Measurements from ENCODE around the gene CACNA1I.

The CACNA1I gene

DNA sequence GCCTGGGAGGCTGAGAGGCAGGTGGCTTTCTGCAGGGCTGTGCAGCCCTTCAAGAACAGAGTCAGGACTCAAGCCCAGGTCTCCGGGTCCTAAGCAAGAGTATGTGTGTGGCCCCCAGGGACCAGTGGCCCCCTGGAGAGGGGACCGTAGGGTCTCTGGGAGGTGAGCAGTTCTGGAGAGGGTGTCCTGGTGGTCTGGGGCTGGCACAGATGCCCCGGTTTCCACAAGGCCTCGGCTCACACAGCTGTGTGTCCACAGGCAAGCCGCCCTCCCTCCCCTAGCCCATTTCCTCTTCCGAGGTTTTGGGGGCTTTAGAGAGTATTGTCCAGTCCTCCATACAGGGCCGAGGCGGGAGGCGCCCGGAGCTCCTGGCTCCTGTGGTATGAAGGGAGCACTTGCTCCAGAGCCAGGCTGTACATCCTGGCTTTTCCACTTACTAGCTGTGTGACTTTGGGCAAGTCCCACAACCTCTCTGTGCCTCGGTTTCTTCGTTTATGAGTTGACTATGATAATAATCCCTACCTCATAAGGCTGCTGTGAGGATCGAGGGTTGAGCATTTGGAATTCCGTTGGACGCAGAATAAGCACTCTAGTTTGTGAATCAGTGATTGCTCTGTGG is 34.6 kb upstream of the CACNA1I start:
- DNase-seq (ENCODE audit: low spot score), result no peak

DNA sequence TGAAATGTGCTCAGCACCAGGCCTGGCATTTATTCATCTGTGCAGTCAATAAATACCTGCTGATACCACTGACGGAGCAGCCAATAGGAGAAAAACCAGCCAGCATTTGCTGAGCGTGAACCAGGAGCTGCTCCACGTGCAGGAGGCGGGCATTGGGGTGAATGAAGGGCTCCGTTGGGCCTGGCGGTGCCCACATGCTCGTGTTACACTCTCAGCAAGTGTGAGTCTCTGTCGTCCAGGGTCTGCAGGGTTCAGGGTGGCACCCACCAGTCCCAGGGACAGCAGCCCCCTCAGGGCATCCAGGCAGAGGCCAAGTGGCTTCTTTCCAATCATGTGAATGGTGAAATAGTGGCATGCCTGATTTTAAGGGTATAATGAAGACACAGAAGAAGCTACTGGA is 33.8 kb upstream of the CACNA1I start:
- DNase-seq (ENCODE audit: low spot score), result no peak

DNA sequence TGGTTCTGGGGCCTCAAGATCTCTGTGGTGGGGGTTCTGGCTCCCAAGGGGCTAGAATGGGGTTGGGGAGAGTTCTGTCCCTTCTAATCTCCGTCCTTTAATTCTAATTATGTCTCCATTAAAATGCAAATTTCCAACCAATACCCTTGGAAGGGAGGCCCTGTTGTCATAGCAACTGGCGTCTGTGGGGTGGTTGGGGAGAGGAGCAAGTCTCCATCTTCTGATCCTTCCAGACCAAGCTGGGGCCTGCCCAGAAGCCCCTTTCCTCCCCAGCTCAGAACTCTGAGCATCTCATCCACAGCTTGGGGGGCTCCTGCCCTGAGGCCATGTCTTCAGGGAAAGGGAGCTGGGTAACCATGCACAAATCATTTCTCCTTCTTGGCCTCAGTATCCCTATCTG is 32.6 kb upstream of the CACNA1I start:
- DNase-seq (ENCODE audit: low spot score), result no peak

DNA sequence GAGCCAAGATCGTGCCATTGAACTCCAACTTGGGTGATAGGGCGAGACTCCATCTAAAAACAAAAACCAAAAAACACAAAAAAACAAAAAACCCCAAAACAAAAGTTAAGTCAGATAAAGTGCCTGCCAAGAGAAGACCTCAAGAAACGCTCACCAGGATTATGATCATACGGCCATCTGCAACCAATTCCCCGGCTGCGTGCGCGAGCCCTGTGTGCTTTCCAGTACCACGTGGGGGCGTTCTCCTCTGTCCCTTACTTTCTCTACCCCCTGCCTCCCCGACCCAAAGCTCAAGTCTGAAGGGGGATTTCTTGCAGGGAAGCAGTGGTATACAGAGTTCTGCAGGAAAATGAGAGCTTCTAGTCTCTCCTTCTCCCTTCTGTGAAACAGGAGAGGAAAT is 27.5 kb upstream of the CACNA1I start:
- peak; percentile 55 for DNase-seq (ENCODE audit: low spot score)

DNA sequence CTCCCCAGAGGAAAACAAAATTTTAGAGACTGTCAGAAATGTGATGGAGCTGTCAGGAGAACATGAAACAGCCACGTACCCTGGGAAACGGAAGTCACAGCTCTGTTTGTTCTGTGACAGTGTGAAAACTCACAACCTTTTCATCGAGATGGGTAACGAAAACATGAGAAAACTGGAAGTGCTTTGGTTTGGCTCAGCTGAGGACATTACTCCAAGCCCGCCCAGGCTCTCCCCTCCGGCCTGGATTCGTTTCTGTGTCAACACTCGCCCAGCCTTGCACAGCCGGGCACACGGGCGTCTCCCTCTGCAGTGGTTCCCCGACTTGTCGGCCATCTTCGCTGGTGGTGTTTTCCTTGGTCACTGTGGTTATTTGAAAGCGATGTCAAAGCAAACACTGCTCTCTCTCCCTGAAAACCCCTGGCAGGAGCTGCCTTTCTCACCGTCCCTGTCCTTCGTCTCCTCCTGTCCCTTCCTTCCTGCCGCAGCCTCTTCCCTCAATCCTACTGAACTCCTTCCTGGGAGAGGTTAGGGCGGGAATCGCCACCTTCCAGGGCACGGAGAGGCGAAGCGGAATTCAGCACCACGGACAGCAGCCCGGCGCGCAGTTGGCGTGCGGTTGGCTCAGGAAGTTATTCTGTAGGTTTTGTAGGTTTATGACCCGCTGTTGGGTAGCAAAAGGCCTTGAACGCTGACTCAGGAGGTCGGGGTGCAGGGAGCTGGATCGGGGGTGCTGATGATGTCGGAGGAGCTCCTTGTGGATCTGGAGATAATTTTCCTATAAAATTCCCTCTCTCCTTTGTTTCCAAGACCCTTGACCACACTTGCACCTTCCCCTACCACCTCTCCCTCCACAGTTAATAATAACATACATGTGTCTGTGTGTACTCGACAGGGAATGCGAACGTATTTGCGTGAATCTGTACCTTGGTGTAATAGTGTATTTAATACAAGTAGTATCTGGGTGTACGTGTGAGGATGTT is 24.9 kb upstream of the CACNA1I start:
- peak; percentile 67 for DNase-seq (ENCODE audit: low spot score)

DNA sequence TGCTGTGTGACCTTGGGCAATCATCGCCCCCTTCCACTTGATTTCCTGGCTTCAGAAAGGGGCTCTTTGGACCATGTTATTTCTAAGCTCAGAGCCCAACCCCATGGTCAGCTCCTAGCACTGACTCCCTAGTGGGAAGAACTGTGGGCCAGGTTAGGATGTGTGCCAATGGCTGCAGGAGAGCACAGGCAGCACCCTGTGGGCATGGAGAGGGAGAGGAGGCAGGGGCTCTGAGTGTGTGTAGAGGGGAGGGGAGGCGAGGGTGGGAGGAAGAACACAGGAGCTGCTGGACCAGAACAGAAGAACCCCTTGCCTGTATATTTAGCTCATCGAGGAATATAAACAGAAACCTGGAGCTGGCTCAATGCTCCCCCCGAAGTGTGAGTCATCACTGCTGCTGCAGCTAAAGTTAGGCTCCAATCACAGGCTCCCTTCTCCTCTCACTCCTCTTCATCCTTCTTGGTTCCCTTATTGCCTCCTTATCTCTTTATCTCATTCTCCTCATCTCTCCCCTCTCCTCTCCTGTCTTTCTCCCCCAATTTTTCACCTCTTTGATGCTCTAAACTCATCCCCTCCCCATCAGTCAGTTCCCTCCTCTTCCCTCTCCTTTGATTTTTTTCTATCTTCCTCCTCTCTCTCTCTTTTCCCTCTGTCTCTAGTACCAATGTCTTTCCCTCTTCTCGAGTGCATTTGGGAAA is 23.5 kb upstream of the CACNA1I start:
- DNase-seq (ENCODE audit: low spot score), result peak; percentile 52

DNA sequence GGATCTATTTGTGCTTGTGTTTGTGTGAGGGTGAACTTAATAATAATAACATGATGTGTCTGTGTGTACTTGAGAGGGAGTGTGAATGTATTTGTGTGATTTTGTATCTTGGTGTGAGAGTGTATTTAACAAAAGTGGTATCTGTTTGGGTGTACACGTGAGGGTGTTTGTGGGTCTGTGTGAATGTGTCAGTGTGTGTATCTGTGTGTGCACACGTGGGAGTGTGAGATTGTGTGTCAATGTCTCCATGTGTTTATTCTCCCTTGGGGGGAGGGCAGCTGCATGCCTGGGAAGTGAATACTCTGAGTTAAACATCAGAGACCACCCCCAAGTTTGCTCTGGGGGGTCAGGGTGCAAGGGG is 23.0 kb upstream of the CACNA1I start:
- DNase-seq (ENCODE audit: low spot score), result no peak

DNA sequence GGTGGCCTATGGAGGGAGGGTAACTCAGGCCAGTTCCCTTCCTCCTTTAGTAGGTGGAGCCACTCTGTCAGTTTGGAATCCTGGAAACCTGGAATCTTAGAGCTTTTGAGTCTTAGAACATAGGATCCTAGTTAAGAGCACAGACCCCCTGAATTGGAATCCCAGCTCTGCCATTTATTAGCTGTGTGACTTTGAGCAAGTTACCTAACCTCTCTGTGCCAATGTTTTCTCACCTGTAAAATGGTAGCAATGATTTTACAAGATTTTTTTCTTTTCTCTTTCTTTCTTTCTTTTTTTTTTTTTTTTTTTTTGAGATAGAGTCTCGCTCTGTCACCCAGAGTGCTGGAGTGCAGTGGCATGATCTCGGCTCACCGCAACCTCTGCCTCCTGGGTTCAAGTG is 17.1 kb upstream of the CACNA1I start:
- DNase-seq (ENCODE audit: low spot score), result no peak

DNA sequence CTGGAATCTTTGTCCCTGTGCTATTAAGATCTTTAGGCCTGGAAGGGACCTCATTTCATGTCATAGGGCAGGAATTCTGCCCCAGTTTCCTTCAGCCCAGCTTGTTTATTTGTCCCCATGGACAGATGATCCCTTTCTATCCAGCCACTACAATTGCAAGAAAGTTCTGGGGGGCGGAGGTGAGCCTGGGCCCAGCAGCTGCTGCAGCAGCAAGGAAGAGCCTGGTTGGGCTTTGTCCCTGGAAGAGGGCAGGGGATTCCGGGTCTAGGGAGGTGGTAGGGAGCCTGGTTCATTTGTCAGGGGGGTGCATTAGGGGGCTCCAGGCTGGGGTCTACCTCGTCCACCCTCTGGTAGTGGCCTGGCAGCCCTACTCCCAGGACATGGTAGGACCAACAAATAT is 16.4 kb upstream of the CACNA1I start:
- DNase-seq (ENCODE audit: low spot score), result no peak

DNA sequence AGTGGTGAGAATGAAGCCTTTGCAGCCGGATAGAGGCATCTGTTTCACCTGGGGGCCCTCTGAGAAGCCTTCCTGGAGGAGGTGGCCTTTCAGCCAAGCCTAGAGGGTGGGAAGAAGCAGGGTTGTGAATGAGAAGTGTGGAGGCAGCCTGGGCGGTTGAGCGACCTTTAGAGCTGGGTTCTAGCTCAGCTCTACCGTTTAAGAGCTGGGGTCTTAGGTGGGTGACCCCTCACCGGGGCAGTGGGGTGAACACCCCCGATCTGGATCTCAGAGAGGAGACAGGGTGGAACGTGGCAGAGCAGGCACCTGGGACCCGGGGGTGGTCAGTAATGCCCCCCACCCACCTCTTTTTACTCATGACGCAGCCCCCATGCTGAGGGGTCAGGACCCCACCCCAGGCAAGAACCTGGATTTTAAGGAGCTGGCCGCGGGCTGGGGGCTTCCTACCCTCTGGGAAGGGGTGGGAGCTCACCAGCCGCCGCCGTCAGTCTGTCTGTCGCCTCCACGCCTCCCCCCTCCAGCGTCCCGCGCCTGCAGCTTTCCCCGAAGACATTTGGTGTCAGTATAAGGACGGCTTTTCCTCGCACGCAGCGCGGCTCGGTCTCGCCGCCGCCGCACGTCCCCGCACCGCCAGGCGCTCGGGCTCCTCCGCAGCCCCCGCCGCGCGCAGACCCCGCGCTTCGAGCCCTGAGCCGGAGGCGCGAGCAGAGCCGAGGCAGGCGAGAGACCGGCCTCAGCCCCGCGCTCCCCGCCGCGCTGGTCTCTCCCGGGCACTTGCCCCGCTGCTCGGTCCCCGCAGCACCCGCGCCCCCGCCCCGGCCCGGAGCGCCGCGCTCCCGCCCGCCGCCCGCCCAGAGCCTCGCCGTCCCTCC is 13.3 kb upstream of the CACNA1I start:
- peak; percentile 43 for DNase-seq (ENCODE audit: low spot score)

DNA sequence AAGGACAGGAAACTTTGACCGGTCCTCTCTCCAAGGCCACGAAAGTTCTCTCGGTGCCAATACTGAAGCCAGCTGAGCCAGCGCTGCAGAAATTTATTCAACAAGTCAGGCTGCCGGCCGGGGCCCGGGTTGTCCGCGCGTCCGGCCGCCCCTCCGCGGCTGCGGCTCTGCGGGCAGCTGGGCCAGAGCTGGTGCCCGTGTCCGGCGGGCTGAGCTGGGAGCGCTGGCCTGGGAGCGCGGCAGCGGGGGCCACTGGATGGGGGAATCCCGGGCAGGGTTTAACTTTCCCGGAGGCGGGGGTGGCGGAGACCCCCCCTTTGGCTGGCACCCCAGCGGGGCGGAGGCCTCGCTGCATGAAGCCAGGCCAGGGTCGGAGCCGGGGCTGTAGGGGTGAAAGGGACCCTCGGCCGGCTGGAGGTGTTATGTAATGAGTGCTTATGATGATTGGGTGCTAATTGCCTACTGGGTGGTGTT is 12.3 kb upstream of the CACNA1I start:
- peak; percentile 43 for DNase-seq (ENCODE audit: low spot score)

DNA sequence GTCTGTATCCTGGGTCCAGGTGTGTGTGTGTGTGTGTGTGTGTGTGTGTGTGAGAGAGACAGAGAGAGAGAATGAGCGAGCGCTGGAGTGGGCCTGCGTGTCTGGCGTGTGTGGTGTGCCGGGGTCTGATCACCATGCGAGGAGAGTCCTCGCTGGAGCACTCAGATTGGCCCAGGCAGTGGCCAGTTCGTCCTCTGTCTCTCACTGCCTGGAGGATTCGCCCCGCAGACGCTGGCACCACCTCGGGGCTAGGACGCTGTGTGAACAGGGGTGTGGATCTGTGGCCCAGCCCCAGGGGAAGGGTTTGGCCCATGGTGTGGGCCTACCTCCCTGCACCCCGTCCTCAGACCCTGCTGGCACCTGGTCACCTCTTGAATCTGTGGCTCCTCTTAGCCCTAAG is 11.6 kb upstream of the CACNA1I start:
- no peak for DNase-seq (ENCODE audit: low spot score)

DNA sequence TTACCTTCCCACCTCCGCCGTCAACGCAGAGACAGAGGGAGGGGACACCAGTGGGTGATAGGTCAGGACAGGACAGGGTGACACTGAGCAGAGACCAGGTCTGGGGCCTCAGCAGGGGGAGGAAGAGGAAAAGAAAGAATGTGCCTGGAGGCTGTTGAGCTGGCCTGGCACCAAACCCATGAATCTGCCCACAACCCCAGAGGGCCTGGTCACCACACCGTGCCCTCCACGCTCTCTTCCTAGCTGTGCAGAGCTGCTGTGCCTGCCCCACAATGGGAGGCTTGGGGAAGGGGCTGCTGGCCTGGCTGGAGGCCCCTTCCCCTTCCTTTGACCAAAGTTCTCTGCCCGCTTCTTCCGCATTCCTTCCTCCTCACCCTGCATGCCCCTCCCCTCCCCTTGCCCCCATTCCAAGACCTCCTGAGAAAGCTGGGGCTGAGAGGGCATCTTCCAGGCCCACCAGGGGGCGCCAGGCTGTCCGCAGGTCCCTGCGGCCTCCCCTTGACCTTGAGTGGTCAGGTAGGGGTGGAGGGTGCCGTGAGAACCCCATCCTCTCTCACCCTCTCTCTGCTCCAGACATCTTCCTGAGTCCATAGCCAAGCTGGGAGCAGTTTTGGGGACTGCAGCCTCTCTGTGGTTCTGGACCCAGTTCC is 11.0 kb upstream of the CACNA1I start:
- peak; percentile 77 for DNase-seq (ENCODE audit: low spot score)

DNA sequence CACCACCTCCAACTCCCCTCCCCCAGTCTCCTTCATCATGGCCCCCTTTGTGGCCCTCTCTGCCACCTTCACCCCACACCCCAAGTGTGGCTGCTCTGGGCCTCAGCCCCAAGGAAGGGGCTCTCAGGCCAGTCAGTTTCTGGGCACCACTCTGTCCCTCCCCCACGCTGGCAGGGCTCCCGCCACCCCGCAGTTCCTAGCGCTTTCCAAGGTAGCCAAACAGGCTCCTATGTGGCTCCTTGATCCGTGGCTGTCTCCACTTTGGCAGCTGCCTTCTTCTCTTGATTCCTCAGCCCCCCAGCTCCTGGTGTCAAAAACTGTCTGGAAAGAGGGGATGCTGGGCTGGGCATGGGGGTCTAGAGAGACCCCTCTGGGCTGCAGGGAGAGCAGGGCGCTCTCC is 10.4 kb upstream of the CACNA1I start:
- DNase-seq (ENCODE audit: low spot score), result no peak

DNA sequence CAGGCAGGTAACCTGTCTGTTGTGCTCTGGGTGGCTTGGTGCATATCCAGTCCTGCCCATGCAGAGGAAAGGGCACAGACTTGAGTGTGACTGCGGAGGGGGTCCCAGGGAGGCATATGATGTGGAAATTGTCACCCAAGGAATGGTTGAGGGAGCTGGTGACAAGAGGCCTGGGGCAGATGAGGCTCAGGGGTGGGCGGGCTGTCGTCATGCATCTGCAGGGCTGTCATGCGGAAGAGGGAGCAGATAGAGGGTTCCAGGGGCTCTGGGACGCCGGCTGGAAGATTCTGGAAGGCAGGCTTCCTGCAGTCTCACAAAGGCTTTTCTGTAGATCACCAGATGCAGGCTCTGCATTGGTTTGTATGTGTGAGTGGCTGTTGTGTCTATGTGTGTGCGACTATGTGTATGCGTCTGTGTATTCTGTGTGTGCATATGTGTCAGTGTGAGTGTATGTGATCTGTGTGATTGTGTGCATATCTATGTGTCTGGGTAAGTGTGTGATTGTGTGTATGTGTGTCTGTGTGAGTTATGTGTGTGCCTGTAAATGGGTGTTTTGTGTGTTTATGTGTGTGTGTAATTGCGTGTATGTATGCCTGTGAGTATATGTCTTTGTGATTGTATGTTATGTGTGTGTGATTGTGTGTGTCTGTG is 7.6 kb upstream of the CACNA1I start:
- no peak for DNase-seq (ENCODE audit: low spot score)

DNA sequence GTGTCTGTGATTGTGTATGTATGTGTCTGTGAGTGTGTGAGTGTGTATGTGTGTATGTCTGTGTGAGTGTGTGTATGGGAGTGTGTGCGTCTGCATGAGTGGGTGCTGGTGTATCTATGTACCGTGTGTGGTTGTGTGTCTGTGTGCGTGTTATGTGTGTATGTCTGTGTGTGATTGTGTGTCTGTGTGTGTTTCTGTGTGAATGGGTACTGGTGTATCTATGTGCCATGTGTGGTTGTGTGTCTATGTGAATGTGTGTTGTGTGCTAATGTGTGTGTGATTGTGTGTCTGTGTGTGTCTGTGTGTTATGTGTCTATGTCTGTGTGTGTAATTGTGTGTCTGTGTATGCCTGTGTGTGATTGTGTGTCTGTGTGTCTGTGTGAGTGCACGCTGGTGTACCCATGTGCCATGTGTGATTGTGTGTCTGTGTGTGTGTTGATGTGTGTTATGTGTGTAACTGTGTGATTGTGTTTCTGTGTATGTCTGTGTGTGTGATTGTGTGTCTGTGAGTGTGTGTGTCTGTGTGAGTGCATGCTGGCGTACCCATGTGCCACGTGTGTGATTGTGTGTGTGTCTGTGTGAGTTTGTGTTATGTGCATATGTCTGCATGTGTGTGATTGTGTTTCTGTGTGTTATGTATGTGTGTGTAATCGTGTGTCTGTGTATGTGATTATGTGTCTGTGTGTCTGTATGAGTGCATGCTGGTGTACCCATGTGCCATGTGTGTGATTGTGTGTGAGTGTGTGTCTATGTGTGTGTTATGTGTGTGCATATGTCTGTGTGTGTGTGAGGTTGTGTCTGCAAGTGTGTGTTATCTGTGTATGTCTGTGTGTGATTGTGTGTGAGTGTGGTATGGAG is 6.8 kb upstream of the CACNA1I start:
- DNase-seq (ENCODE audit: low spot score), result no peak

DNA sequence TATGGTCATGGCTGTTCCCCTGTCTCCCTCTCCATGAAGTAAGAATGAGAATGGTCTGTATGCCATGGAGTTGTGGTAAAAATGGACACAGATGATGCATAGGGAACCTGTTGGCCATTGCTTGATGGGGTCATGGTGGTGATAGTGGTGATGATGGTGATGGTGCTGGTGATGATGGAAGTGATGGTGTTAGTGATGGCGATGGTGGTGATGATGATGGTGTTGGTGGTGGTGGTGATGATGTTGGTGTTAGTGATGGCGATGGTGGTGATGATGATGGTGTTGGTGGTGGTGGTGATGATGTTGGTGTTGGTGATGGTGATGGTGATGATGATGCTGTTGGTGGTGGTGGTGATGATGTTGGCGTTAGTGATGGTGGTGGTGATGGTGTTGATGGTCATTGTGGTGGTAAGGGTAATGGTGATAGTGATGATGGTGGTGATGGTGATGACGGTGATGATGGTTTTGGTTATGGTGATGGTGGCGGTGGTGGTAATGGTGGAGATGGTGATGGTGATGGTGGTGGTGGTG is 5.1 kb upstream of the CACNA1I start:
- DNase-seq (ENCODE audit: low spot score), result no peak

DNA sequence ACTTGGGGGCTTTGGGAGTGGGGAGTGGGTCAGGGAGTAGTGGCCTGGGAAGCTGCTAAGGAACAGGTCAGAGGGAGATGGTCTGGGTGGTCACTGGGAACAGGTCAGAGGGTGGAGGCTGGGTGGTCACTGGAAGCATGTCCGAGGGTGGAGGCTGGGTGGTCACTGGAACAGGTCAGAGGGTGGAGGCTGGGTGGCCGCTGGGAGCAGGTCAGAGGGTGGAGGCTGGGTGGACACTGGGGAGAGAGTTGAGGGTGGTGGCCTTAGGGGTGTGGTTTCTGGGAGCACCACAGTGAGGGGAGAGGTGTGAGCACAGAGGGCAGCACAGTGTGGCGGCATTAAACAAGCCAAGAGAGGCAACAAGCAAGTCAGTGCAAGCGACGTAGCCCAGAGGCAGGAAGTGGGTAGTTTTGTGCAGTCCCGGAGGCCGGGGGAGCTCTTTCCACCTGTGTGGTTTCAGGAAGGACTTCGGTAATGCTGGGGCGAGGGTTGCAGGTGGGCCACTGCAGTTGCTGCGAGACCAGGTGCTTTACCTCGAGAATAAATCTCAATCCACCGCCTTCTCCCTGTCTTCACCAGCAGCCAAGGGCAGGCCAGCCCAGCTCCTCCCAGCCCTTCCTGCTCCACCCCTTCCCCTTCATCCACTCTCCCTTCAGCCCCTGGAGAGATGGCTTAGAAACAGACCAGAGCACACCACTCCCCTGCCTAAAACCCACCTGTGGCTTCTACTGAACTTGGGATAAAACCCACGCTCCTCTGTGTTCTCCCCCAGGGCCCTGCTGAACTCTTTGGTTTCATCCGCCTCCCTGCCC is 3.2 kb upstream of the CACNA1I start:
- no peak for DNase-seq (ENCODE audit: low spot score)

Measured in AG20443 (cell line).